GM18868 (cell line): Measurements from ENCODE around the gene ZFP42.
"Not testable (repeated sequence)": the region's sequence is repeated elsewhere in the genome, so short reads cannot be mapped to it uniquely, and the experiment has no call there.

ENCODE experiments used
- ATAC-seq: cut with Tn5 transposase; IDR thresholded peaks from one replicate; pipeline ENCODE4 v1.9.1; 2021; ENCODE audit warnings: mild to moderate bottlenecking, moderate library complexity; ENCODE audit not compliant: unreplicated experiment

Gene ZFP42

DNA sequence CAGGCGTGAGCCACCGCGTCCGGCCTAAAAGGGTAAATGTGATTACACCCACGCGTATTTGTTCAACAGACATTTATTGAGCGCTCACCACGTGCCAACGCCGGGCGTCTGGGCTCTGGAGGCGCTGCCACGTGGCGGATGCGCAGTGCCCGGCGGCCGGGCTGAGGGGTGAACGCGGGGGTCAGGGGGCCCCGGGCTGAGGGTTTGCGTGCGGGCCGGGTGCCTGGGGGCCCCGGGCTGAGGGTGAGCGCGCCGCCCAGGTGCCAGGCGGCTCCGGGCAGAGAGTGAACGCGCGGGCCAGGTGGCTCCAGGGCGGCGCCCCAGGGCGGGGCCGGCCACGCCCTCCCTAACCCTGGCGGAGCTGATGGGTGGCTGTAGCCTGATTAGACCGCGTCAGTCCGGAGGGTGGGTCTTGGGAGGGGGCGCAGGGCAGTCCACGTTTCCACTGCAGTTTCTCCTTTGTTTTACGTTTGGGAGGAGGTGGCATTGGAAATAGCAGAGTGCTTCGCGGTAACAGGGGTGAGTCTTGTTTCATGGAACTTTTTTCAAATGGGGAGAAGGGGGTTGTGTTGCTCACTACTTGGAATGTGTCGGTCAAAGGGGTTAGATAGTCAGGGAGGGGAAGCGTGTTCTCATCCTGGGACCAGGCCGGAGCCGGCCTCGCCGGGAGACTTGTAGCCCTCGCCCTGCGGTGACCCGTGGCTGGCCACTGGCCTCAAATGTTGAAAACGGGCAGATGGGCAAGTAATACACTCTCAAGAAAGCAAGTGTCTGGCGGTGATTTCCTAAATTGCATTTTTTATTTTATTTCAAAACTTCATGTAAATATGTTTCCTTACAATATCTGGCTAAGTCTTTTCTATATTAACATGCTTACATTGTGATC lies at the start of gene ZFP42:
ZFP42 (plus strand) TSS at position 450 of the 886 bp plus-strand sequence. CDS start 7,037 bp downstream, outside the sequence.
- no peak for ATAC-seq

DNA sequence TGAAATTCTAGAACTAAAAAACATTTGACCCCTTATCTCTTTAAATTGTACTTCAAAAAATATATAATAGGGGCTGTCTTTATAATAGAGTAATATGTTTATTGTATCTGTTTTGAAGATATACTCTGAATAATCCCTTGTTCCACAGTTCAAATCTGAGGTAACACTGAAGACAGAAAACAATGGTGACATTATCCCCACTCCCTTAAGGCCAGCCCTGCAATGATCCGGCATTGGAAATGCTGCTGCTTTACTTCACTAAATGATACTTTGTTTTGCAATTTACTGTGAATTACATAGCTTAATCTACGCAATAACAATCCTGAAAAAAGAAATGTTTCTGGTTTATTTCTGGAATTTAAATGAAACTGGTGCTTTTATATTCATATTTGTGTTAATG lies 34.4 kb upstream of the ZFP42 start:
- ATAC-seq, result no peak

DNA sequence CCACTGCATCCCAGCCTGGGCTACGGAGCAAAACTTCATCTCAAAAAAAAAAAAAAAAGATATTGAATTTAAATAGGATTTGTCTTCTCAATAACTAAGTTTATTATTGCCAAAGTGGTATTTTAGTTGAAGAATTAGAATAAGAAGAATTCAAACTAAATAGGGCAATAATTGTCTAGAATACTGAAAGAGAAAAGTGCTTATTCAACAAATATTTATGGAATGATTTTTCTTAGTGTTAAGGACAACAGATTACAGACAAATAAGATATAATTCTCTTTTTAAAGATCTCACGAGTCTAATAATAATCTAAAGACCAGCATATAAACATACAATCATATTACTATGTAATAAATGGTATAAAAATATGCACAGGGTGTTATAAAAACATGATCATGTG lies 33.6 kb upstream of the ZFP42 start:
- no peak for ATAC-seq

DNA sequence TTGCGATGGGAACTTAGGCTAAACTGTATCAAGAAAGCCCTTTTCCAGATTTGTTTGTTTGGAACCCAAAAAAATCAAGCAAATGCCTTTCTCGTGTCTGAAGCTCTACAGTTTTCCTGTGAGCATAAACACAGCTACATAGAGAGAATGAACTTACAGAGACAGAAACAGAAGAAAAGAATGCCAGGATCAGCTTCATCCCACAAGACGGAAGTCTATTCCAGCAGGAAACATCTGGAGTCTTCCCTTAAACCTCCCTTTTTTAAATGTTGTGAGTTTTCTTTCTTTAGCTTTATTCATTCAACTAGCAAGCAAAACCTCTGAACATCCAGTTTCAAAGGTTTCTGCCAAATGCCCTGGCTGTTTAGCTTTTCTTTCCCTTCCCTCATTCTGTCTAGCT lies 32.6 kb upstream of the ZFP42 start:
- ATAC-seq, result no peak

DNA sequence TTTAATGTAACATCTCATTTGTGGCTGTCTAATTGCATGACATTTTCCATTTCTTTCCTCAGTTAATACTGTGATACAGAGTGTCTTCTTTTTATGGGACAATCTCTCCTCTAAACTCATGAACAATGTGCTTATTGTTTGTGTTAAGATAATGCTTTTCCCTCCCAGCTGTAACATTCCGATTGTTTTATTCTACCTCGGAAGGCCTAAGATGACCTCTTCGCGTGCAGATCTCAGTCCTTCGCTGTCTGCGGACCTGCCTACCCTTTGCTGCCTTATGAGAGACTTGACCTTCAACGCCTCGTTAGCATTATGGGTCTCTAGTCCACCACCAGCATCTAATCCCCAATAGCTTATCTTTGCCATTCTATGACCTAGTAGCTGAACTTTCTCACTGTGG lies 29.8 kb upstream of the ZFP42 start:
- no peak for ATAC-seq

DNA sequence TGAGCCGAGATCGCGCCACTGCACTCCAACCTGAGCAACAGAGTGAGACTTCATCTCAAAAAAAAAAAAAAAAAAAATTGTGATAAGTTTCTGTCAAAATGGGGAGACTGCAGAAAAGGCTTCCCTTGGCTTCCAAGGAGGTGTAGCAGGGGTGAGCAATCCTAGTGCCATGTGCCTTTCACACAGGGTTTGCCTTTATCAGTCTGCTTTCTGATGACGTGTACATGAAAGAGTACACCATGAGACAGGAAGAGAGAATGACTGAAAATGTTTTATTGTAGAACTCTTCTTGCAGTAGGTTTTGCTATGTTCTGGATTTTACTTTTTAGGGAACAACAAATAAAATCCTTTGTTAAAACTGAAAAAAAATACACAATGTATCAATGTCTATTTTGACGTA lies 23.4 kb upstream of the ZFP42 start:
- no peak for ATAC-seq

DNA sequence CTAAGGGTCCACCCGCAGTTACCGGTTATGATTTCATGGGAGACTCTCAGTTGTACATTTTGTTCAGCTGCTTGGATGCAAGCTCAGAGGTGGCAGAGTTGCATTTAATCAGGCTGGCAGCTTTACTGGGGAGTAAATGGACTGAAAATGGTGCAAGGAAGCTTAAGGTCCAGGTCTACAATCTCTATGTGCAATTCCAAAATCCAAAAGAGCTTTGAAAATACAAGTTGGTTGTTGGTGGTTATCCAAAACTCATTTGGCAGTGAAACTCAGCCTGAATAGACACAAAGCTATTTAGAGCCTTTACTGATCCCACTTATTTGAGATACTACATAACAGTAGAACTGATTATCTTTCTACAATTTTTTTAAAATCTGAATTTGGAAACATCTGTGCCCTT lies 11.8 kb upstream of the ZFP42 start:
- no peak for ATAC-seq

DNA sequence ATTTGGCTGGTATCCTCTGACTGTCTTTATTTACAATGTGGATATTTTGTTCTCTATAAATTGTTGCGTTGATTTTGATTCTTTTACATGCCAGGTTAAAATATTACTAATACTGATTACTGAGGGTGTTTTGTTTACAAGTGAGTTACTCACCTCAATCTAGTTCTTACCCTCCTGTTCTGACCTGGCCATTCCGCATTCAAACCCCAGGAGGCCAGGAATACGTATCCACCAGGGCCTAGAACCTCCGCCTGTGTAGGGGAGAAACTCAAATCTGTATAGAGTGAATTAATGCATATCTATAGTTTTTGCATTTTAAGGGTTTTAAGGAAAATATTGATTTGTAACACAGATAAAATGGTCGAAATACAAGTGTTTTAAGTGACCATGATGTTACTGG lies 2.6 kb upstream of the ZFP42 start:
- no peak for ATAC-seq

DNA sequence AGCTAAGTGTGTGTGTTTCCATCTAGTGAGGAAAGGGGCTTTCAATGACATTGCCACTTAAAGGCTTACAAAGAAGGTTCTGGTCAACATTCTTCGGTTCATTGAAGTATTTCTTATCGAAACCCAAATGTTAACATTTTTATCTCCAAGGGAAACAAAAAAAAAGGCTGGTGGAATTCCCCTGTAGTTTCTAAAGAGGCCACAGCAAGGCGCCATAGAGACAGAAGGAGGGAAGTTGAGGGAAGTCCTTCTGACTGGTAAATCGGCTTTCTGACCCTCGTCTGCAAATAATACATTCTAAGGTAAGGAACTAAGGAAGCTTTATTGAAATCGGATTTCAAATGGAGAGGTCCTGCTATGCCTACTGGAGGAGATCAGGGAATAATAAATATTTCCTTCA lies 1.7 kb upstream of the ZFP42 start:
- ATAC-seq, result no peak

DNA sequence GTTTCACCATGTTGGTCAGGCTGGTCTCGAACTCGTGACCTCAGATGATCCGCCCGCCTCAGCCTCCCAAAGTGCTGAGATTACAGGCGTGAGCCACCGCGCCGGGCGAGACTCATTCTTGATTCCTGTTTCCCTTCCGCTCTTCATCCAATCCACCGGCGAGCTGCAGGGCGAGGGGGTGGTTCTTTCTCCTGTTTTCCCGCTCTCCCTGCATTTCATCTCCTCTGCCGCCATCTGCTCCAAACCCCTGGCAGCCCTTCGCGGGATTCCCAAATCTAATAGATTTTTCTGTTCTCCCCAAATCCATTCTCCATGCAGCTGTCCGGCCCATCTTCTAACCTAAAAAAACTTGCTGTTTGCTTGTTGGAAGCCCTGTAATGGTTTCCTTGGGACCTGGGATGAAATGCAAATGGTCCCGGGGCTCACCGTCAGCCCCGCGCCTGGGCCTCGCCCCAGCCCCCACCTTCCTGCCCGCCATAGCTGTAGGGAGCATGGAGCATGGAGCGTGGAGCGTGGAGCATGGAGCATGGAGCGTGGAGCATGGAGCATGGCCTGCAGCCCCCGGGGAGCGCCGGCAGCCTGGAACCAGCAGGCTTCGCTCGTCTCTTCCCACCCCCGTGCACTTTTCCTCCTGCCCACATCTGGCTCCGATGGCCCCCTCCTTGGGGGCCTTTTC lies 1.1 kb downstream of the ZFP42 start:
- ATAC-seq, result no peak

DNA sequence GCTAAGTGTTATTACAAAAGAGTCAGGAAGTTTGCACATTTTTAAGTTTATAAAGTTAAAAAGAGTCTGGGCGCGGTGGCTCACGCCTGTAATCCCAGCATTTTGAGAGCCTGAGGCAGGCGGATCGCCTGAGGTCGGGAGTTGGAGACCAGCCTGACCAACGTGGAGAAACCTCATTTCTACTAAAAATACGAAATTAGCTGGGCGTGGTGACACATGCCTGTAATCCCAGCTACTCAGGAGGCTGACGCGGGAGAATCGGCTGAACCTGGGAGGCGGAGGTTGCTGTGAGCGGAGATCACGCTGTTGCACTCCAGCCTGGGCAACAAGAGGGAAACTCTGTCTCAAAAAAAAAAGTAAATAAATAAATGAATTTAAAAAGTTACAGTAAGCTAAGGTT lies 2.4 kb downstream of the ZFP42 start:
- ATAC-seq, result not testable (repeated sequence)

DNA sequence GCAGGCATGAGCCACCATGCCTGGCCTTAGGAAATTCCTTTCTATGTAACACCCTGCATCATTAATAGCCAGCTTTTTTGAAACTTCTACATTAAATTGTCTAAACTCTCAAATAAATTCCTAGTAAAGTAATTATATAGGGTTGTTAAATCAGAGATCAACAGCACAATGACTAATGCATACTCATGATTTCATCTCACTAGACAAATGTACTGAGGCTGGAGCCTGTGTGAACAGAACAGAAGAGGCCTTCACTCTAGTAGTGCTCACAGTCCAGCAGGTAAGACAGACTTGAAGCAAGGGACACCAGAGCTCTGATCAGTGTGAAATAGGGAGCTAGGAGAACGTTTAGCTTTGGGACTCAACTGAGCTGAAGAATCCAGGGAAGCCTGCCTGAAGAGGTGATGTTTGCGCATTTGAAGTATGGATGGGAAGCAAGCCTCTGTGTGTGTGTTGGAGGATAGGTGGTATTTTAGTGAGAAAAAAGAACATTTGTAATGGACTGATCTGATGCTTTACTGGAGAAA lies 3.9 kb downstream of the ZFP42 start:
- no peak for ATAC-seq

DNA sequence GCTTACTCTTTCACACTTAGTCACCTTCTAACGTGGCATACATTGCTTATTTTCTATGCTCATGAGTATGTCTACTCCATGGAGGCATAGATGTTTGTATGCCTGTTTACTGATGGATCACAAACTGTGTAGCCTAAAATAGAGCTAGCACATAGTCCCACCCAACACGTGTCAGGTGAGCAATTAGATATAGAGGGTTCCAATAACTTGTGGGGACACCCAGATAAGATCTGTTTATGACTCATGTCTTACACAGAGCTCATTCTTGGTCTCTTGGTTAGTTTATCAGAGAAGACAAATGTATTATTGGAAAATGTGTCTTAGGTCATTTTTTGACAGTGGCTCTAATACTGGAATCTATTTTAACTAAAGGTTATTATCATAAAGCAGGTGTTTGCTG lies 6.8 kb downstream of the ZFP42 start:
- no peak for ATAC-seq

DNA sequence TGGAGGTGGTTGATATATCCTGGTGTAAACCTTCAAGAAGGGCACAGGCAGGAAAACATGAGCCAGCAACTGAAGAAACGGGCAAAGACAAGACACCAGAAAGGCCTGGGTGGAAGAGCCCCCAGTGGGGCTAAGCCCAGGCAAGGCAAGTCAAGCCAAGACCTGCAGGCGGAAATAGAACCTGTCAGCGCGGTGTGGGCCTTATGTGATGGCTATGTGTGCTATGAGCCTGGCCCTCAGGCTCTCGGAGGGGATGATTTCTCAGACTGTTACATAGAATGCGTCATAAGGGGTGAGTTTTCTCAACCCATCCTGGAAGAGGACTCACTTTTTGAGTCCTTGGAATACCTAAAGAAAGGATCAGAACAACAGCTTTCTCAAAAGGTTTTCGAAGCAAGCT lies 7.2 kb downstream of the ZFP42 start:
- ATAC-seq, result no peak

DNA sequence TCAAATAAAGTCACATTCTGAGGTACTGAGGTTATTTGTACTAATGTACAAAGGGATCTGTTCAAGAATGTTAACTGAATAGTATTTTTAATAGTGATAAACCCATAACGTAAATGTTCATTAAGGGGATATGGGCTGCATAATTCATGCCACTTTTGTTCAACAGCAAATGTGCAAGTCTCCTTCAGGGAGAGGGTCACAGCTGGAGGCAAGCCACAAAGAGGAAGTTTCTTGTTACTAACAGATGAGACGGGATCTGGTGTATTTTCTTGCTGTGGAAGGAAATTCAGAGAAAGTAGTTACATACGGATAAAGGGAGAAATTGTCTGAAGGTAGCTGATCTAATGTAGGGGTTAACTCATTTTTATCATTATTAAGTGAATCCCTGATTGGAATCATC lies 10.0 kb downstream of the ZFP42 start:
- ATAC-seq, result no peak

DNA sequence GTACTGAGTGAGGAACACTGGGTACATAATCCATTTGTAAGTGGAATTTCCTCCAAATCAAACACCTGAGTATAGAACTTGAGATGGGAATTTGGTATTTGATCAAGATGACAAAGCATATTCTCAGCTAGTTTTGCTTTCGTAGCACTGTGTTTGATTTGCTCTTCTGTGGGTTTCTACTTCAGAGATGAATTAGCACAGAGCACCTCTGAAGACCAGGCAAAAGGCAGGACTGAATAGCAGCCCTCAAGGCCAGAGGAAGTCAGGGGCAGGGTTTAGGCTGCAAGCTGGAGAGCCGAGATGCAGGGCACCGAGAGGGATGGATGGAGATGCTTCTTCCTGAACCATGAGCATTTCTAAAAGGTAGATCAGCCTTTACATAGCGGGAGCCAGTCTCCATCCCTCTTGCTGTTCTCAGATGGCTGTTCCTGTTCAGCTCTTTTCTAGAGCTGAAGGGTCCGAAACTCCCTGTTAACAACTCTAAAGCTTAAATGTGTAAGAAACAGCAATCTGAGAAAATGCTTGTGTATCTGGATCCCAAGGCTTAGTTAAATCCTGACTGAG lies 10.8 kb downstream of the ZFP42 start:
- no peak for ATAC-seq

DNA sequence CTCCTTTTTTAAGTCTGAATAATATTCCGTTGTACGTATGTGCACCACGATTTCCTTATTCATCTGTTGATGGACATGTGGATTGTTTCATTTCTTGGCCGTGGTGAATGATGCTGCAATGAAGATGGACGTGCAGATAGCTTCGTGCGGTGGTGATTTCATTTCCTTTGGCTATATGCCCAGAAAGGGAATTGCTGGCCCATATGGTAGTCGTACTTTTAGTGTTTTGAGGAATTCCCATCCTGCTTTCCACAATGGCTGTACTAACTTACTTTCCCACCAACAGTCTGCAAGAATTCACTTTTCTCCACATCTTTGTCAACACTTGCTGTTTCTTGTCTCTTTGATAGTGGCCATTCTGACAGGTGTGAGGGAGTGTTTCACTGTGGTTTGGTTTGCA lies 12.8 kb downstream of the ZFP42 start:
- no peak for ATAC-seq

DNA sequence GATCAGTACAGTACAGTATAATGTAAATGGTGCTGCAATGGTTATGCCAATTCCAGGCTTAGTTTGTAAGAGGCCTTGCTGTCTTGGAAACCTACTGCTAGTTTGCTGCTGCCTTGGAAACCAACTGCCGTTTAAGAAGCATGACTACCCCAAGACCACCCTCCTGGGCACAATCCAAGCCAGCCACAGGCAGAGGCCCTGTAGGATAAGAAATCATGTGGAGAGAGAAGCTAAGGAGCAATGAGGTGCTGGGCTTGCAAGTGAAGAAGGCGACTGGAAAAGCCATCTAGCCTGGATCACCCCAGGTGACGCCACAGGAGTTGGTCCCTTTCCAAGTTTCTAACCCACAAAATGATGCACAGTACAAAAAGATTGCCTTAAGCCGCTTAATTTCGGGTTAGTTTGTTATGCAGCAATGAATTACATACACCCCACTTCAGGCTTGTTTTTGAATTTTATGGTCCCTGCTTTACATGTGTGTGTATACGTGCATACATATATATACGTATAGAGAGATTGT lies 16.9 kb downstream of the ZFP42 start:
- ATAC-seq, result no peak

DNA sequence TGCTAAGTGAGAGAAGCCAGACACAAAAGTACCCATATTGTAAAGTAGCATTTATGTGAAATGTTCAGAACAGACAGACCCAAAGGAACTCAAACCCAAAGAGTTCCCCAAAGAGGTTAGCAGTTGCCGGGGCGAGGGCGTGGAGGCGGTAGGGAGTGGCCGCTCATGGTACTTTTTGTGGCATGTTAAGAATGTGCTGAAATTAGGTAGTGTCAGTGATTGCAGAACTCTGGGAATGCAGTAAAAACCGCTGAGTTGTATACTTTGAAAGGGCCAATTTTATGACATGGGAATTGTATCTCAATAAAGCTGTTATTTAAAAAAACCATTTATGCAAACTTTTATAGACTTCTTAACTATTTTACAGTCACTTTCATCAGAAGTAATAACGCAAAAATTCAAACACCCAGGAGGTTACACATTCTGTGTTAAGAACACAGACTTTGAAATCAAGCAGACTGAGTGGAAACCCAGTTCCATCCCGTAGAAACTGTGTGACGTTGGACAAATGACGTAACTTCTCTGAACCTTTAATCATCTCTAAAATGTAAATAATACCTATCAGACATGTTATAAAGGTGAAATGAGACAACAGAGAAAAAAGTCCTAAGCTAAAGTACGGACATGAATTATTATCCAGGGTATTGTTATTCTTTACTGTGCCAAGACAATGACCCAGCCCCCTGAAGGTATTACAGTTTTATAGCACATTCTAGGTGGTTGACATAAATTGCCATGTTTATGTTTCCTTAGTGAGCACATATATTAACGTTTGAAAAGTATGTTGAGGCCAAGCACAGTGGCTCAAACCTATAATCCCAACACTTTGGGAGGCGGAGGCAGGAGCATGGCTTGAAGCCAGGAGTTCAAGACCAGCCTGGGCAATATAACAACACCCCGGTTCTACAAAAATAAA lies 19.7 kb downstream of the ZFP42 start:
- ATAC-seq, result no peak

DNA sequence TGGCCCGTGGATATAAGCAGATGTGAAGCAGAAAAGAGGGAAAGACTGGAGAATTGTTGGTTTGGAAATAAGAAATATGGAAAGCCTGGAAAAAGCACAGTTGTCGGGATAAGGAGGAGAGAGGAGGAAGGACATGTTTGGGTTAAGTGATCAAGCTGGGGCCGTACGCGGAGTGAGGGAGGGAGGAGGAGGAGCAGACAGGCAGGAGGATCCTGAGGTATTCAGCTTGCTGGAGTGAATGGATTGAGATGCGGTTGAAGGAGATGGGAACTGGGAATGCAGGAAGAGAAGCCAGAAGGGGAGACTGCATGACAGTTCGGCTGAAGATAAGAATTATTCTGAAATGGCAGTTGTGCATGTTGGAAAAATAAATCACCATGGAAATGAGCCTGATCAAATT lies 21.2 kb downstream of the ZFP42 start:
- ATAC-seq, result no peak

DNA sequence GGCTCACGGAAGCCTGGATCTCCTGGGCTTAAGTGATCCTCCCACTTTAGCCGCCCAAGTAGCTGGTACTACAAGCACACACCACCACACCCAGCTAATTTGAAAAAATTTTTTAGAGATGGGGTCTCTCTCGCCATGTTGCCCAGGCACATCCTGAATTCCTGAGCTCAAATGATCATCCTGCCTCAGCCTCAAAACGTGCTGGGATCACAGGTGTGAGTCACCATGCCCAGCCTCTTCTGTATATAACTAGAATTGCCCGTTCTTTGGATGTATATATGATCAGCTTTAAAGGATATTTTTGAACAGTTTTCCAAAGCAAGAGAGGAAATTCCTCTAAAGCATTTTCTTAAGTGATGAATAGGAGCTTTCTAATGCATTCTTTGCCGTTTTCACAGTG lies 22.7 kb downstream of the ZFP42 start:
- no peak for ATAC-seq
